HS-27A (cell line): ENCODE results near the gene BHLHE23.
"Not testable (repeated sequence)": the region's sequence is repeated elsewhere in the genome, so short reads cannot be mapped to it uniquely, and the experiment has no call there.

ENCODE experiments used
- DNase-seq: peaks from one replicate; pipeline ENCODE4 v3.0.0-alpha.2; 2012; ENCODE audit warnings: low read depth, missing footprints

Gene BHLHE23

GRCh38 chr20:63043348-63044203, 36.8 kb upstream of the BHLHE23 start:
- no peak for DNase-seq

DNA sequence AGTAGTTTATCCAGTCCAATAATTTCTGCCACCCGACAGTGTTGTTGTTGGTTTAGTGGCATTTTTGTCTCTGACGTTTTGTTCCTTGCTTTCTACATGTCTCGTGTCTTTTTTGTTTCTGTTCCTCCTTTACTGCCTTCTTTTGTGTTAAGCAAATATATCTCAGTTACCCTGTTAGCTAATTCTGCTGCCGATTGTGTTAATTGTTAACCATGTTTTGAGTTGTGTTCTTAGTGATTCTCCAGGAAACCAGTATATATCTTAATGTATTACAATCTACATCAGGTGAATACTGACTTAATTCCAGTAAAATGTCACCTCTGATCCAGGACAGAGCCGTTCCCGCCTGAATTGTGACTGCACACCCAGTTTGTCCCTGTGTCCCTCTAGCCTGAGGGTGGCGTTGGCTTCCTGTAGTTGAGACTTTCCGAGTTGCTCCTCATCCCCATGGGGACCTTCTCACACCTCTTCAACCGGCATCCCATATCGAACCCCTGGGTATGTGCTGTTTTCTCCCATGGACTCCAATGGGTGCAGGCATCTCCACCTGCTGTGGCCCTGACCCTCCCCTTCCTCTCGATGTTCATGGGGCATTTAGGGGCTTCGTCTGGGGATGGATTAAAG, 35.8 kb upstream of the BHLHE23 start:
- no peak for DNase-seq

DNA sequence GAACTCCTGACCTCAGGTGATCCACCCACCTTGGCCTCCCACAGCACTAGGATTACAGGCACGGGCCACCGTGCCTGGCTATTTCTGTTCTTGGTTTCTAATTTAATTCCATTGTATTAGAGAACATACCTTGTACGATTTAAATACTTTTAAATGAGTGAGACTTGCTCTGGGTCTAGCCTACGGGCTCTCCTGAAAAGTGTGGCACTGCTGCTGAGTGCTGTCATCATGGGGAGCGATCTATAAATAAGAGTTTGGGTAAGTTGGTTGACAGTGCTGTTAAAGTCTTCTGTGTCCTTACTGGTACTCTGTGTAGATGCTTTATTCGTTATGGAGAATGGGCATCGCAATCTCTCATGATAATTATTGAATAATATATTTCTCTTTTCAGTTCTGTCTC, 35.0 kb upstream of the BHLHE23 start:
- DNase-seq, result no peak

GRCh38 chr20:63037669-63038268, 31.0 kb upstream of the BHLHE23 start:
- no peak for DNase-seq

DNA sequence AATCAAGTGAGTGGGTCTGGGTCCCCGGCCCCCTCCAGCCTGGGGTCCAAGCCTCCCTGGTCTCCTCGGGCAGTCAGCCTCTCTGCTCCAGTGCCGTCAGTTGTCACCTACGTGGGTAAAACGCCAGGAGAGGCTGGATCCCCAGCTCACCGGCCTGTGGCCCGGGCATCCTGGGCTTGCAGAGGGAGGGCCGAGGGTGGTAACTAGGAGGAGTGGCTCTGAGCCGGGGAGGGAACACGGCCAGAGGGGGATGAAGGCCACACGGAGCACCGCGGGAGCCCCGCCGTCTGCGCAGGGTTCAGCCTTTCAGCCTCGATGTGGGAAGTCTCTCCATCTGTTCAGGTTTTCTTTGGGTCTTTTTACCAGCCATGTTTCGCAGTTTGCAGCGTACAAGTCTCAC, 29.5 kb upstream of the BHLHE23 start:
- DNase-seq, result no peak

DNA sequence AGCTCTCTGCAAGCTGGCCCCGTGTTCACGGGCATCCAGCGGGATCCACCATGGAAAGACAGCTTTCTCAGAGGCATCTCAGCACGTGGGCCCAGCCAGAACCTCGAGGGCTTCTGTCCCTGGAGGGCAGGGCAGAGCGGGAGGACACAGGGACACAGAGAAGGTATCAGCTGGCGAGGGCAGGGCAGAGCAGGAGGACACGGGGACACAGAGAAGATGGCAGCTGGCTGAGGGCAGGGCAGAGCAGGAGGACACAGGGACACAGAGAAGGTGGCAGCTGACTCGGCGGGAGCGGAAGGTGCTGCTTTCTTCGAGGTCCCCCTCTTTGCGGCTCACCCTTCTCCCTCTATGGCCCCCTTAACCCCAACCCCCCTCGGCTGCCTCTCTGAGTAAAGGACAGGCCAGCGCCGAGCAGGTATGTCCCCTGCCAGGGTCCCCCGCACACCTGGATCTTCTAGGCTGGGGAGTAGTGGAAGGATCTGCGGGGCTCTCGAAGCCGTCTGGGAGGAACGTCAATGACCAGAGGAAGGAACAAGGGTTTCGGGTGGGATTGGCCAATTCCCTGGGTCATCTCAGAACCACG, 28.9 kb upstream of the BHLHE23 start:
- no peak for DNase-seq

DNA sequence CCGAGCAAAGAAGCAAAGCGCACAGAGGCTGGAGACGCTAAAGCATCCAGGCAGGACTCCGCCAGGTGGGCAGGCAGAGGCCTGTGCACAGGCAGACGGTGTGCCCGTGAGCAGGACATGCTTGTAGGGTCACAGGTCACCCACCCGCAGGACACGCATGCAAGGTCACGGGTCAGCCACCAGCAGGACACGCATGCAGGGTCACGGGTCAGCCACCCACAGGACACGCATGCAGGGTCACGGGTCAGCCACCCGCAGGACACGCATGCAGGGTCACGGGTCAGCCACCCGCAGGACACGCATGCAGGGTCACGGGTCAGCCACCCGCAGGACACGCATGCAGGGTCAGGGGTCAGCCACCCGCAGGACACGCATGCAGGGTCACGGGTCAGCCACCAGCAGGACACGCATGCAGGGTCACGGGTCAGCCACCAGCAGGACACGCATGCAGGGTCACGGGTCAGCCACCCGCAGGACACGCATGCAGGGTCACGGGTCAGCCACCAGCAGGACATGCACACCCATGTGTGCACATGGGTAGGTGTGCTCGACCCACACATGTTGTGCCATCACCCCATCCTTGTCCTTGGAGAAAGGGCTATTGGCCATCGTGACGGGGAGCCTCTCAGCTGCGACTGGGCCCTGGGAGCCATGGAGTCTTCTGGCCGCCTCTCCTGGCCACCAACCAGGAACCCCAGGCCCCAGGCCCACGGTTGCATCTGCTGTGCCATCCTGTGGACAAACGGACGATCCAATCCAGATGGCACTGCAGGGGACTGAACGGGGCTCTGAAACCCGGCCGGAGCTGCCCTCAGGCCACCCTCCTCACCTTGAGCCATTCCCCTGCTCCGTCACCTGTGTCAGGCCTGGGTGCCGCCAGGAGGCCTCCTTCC, 28.2 kb upstream of the BHLHE23 start:
- DNase-seq, result not testable (repeated sequence)

DNA sequence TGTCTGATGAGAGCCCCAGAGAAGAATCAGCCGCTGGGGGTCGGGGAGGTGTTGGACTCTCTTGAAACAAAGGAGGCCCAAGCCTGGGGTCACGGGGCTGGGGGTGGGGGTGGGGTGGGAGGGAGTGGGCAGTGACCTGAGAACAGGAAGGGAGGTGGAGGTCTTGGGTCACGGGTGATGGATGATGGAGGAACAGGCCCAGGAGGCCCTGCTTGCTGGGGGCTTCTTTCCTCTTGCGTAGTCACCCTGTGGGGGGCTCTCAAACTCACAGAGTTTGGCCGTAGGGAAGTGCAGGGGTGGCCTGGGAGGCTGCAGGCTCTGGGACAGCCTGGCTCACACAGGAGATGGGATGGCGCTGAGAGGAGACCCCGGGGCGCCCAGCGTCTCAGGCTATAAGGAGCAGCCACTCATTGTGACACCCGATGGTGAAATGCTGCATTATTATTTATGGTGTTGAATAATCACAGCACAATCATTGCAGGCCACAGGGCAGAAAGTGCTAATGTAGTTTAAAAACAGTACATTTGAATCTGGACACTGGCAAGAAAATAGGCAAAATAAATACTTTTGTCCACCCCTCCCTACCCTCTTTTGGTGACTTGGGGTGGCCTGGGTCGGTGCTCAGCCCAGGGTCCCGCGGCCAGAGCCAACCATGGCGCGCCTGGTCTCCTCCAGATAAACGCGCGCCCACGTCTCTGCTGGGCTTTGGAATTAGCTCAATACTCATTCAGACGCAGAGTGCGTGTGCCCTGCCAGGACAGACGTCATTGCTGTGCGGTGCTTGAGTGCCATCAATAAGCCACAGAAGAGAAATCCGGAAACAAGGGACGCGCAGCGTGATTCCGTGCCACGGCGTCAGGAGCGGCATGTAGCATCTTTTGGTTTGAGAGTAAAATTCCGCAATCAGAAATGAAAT, 27.3 kb upstream of the BHLHE23 start:
- no peak for DNase-seq

- no peak for DNase-seq
These were observed 26.4 kb upstream of the BHLHE23 start for GRCh38 chr20:63032861-63033793.

DNA sequence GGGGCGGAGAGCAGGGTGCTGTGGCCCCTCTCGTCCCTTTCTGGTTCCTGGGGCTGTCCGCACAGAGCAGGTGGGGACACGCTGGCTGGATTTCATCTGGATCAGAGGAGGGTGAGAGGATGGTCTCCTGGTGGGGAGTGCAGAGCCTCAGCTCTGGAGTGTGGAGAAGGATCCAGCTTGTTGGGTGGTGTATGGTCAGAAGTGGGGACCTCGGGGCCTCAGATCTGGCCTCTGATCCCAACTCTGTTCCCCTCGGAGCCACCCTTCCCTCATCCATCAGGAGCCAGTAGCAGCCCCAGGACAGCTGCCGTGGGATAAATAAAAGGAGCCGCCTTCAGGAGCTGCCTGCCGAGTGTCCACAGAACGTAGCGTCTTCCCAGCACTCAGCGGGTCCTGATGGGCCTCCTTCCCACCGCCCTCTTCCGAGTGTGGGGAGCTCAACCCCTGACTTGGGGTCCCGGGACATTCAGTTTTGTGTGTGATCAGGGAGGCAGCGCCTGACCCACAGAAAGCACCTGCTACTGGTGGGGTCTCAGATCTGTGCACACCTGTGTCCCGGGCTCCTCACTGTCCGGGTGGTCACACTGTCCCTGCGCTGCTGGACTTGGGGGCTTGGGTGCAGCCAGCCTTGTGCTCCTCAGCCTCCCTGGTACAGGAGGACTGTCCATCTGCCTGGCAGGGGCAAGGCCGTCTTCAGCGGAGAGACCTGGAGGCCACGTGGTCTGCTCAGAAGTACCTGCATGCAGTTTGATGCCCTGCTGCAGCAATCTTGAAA, 25.4 kb upstream of the BHLHE23 start:
- no peak for DNase-seq

GRCh38 chr20:63031251-63032014, 24.7 kb upstream of the BHLHE23 start:
- DNase-seq, result no peak

GRCh38 chr20:63029358-63030121, 22.8 kb upstream of the BHLHE23 start:
- no peak for DNase-seq

DNA sequence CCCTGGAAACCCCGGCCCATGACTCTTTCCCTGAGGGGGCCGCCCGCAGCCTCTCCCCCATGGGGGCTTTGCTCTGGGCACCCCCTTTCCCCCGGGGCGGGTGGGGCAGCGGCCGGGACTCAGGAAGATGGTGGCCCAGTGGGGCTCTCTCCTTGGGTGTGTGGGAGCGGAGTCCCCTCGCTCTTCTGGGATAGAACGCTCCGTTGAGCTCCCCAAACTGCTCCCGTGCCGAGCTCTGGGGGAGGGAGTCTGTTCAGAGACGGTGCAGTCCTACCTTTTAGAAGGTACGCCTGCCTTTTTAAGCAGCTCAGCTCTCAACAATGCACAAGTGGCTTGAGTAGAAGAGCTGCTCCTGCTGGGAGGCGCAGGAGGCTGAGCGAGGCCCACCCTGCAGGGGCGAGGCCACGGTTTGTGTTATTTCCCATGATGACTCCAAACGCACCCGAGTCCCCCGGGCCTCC, 21.7 kb upstream of the BHLHE23 start:
- DNase-seq, result no peak

- DNase-seq, result no peak
These were observed 21.2 kb upstream of the BHLHE23 start for GRCh38 chr20:63027922-63028389.

DNA sequence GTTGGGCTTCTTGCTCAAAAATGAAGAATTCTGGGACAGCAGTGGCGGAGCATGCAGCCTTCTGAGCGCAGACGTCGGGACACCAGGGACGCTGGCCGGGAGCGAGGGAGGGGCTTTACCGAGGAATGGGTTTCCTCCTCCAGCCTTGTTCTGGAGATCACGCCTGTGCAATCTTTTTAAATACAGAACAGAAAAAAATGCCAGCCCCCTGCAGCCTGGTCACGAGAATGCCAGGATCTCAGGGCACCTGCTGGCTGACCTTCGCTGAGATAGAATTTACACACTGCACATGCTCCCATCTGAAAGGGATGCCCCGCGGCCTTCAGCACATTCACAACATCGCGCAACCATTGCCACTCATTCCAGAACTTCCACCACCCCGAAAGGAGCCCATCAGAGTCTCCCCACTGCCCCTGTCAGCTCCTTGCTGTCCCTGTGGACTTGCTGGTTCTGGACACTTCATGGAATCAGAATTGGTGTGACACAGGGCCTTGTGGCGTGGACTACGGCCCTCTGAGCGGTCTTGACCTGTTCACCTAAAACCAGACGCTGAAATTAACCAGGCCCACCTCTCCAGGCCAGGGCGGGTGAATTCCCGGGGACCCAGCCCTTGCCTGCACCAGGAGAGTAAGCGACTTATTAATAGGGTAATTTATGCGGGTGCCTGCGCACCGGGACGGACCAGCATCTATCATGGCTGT, 20.6 kb upstream of the BHLHE23 start:
- DNase-seq, result no peak

GRCh38 chr20:63026582-63027165, 19.9 kb upstream of the BHLHE23 start:
- DNase-seq, result no peak
